H1 (cell line): ENCODE data around the gene MLYCD. TPM values are rescaled to one million over a fixed set of nuclear protein-coding genes. Genes with fewer than 3 reads are reported as not detected.

Experiments
- CTCF ChIA-PET: fragments of 300-600 bp; sonication (Branson Sonifier 250); formaldehyde crosslinking; loops from one replicate; lab custom pipeline; 2021; ENCODE audit not compliant: partially characterized antibody; lab: Charles Lee
- POLR2A ChIA-PET: fragments of 300-600 bp; sonication (Branson Sonifier 250); formaldehyde crosslinking; loops from one replicate; lab custom pipeline; 2021; ENCODE audit warnings: inconsistent platforms; ENCODE audit not compliant: partially characterized antibody; lab: Charles Lee
- DNase-seq, 2 experiments: peaks; one replicate each; pipeline versions ENCODE4 v3.0.0 to v3.0.0-alpha.2; 2010 to 2022; ENCODE audit warnings: low spot score in 2 of 2, low read depth in 1 of 2, mixed read lengths in 1 of 2
- FAIRE-seq: peaks from 2 replicates; lab custom pipeline; 2011; peaks lifted over from hg19 to GRCh38; lab: Jason Lieb, UNC
- H2AFZ ChIP-seq: 2 replicates; pipeline ENCODE4 v1.8.1; 2012; ENCODE audit warnings: low read length, inconsistent platforms
- H2AK5ac ChIP-seq: 2 replicates; pipeline ENCODE4 v1.6.1; 2013; ENCODE audit warnings: low read depth, low read length
- H2BK120ac ChIP-seq: replicated peaks from 2 replicates; pipeline ENCODE3; 2013; ENCODE audit warnings: low read depth, low read length, inconsistent platforms
- H2BK12ac ChIP-seq: 2 replicates; pipeline ENCODE4 v1.6.1; 2013; ENCODE audit warnings: low read depth, low read length
- H2BK15ac ChIP-seq: 2 replicates; pipeline ENCODE4 v1.6.1; 2013; ENCODE audit warnings: low read length
- H2BK20ac ChIP-seq: 2 replicates; pipeline ENCODE4 v1.6.1; 2013; ENCODE audit warnings: low read length
- H2BK5ac ChIP-seq: 2 replicates; pipeline ENCODE4 v1.6.1; 2013; ENCODE audit warnings: low read depth, low read length
- H3K14ac ChIP-seq: 2 replicates; pipeline ENCODE4 v1.6.1; 2013; ENCODE audit warnings: inconsistent platforms; ENCODE audit not compliant: insufficient read length
- H3K18ac ChIP-seq: 2 replicates; pipeline ENCODE4 v1.6.1; 2013; ENCODE audit warnings: low read length; ENCODE audit errors: extremely low read depth
- H3K23ac ChIP-seq: 2 replicates; pipeline ENCODE4 v1.6.1; 2013; ENCODE audit warnings: inconsistent platforms; ENCODE audit not compliant: insufficient read length
- H3K23me2 ChIP-seq: 2 replicates; pipeline ENCODE4 v1.6.1; 2013; ENCODE audit warnings: low read depth, low read length
- H3K27ac ChIP-seq: 2 replicates; pipeline ENCODE4 v1.6.1; 2011; ENCODE audit warnings: low read depth, low read length, inconsistent platforms
- H3K27me3 ChIP-seq, 4 experiments: replicated peaks in 1 of 4; 1 replicate in 1 of 4; 2 replicates in 3 of 4; pipeline versions ENCODE4 v1.6.1 to v1.8.1; 2011 to 2013; ENCODE audit warnings: low read length in 3 of 4, mild to moderate bottlenecking in 3 of 4, inconsistent platforms in 2 of 4, mixed read lengths in 2 of 4, moderate library complexity in 1 of 4; ENCODE audit not compliant: control insufficient read depth in 3 of 4, insufficient read depth in 3 of 4; ENCODE audit errors: extremely low read depth in 1 of 4
- H3K36me3 ChIP-seq, 4 experiments: 2 replicates each; pipeline versions ENCODE4 v1.6.1 to v1.8.1; 2011 to 2013; ENCODE audit warnings: mild to moderate bottlenecking in 4 of 4, low read length in 3 of 4, moderate library complexity in 2 of 4, control low read depth in 1 of 4, inconsistent platforms in 1 of 4; ENCODE audit not compliant: insufficient read depth in 4 of 4, control insufficient read depth in 2 of 4
- H3K4ac ChIP-seq: replicated peaks from 2 replicates; pipeline ENCODE3; 2013; ENCODE audit warnings: low read length, low read depth, mixed read lengths, inconsistent platforms; ENCODE audit not compliant: insufficient read length
- H3K4me1 ChIP-seq, 4 experiments: replicated peaks in 1 of 4; 1 replicate in 1 of 4; 2 replicates in 3 of 4; pipeline versions ENCODE4 v1.6.1 to v1.8.1; 2011 to 2013; ENCODE audit warnings: low read length in 3 of 4, inconsistent platforms in 2 of 4, mixed read lengths in 1 of 4; ENCODE audit not compliant: insufficient read depth in 4 of 4, control insufficient read depth in 3 of 4
- H3K4me2 ChIP-seq, 2 experiments: 2 replicates each; pipeline versions ENCODE4 v1.6.1 to v1.8.1; 2011 to 2013; ENCODE audit warnings: low read depth in 2 of 2, low read length in 2 of 2, control low read depth in 1 of 2, inconsistent platforms in 1 of 2, mild to moderate bottlenecking in 1 of 2; ENCODE audit not compliant: insufficient read depth in 1 of 2
- H3K4me3 ChIP-seq, 4 experiments: fragments of 200-600, 300-600 bp in 1 of 4; sonication (generic), shearing (Covaris generic), sonication (Bioruptor Twin) in 1 of 4; 2 replicates each; pipeline versions ENCODE4 v1.5.1 to v1.8.1; 2011 to 2016; ENCODE audit warnings: low read length in 4 of 4, low read depth in 3 of 4, control low read depth in 2 of 4, inconsistent platforms in 2 of 4, mild to moderate bottlenecking in 2 of 4, mixed read lengths in 1 of 4, moderate library complexity in 1 of 4; ENCODE audit not compliant: insufficient read depth in 2 of 4; ENCODE audit errors: extremely low read depth in 1 of 4
- H3K56ac ChIP-seq: replicated peaks from 2 replicates; pipeline ENCODE3; 2013; ENCODE audit warnings: low read depth, mild to moderate bottlenecking, mixed read lengths, low read length, inconsistent platforms; ENCODE audit not compliant: insufficient read length
- H3K79me1 ChIP-seq: 2 replicates; pipeline ENCODE4 v1.6.1; 2013; ENCODE audit warnings: low read depth, low read length, control low read depth
- H3K79me2 ChIP-seq, 2 experiments: 2 replicates each; pipeline versions ENCODE4 v1.6.1 to v1.8.1; 2012 to 2013; ENCODE audit warnings: low read length in 2 of 2, mild to moderate bottlenecking in 2 of 2, inconsistent platforms in 1 of 2; ENCODE audit not compliant: insufficient read depth in 2 of 2, control insufficient read depth in 1 of 2
- H3K9ac ChIP-seq, 4 experiments: replicated peaks in 1 of 4; 1 replicate in 1 of 4; 2 replicates in 3 of 4; pipeline versions ENCODE4 v1.6.1 to v1.8.1; 2011 to 2013; ENCODE audit warnings: low read depth in 3 of 4, low read length in 3 of 4, control low read depth in 2 of 4, mild to moderate bottlenecking in 2 of 4, moderate library complexity in 2 of 4, inconsistent platforms in 1 of 4; ENCODE audit errors: extremely low read depth in 1 of 4
- H3K9me3 ChIP-seq, 2 experiments: 2 replicates each; pipeline versions ENCODE4 v1.6.1 to v1.8.1; 2012 to 2013; ENCODE audit warnings: mild to moderate bottlenecking in 2 of 2, moderate library complexity in 2 of 2, control low read depth in 1 of 2, inconsistent platforms in 1 of 2, low read depth in 1 of 2, low read length in 1 of 2, mixed read lengths in 1 of 2; ENCODE audit not compliant: insufficient read depth in 2 of 2
- H4K20me1 ChIP-seq, 2 experiments: replicated peaks in 1 of 2; 2 replicates each; pipeline versions ENCODE3 to v1.8.1; 2011 to 2013; ENCODE audit warnings: inconsistent platforms in 2 of 2, low read length in 2 of 2, mild to moderate bottlenecking in 1 of 2; ENCODE audit not compliant: insufficient read depth in 2 of 2, control insufficient read depth in 1 of 2
- H4K5ac ChIP-seq: 2 replicates; pipeline ENCODE4 v1.6.1; 2013; ENCODE audit warnings: low read length, low read depth, mixed read lengths, inconsistent platforms; ENCODE audit not compliant: insufficient read length
- H4K8ac ChIP-seq: 2 replicates; pipeline ENCODE4 v1.8.0; 2013; ENCODE audit warnings: mild to moderate bottlenecking, moderate library complexity, low read length, inconsistent platforms; ENCODE audit not compliant: insufficient read depth; ENCODE audit errors: extremely low read depth
- H4K91ac ChIP-seq: replicated peaks from 2 replicates; pipeline ENCODE3; 2013; ENCODE audit warnings: low read length, mixed read lengths, inconsistent platforms; ENCODE audit not compliant: insufficient read length
- CBX8 ChIP-seq: fragments of 300-800, 300-1000 bp; sonication (generic); IDR thresholded peaks from 2 replicates; pipeline ENCODE4 v1.7.1; 2016; ENCODE audit warnings: low read depth, low read length, borderline replicate concordance
- EP300 ChIP-seq, 2 experiments: IDR thresholded peaks; 1 replicate in 1 of 2; 2 replicates in 1 of 2; pipeline ENCODE4 v1.6.1; 2011 to 2012; ENCODE audit warnings: low read depth in 2 of 2, low read length in 2 of 2, mild to moderate bottlenecking in 2 of 2, borderline replicate concordance in 1 of 2, inconsistent platforms in 1 of 2, moderate library complexity in 1 of 2
- JUN ChIP-seq: IDR thresholded peaks from 2 replicates; pipeline ENCODE4 v1.6.1; 2011; ENCODE audit warnings: low read depth, mild to moderate bottlenecking, improper control_type of control experiment, low read length
- KDM4A ChIP-seq: IDR thresholded peaks from one replicate; pipeline ENCODE4 v1.7.1; 2012; ENCODE audit warnings: low read depth, mild to moderate bottlenecking, moderate library complexity, low read length, inconsistent platforms; ENCODE audit not compliant: severe bottlenecking
- MAX ChIP-seq: IDR thresholded peaks from 2 replicates; pipeline ENCODE4 v1.6.1; 2012; ENCODE audit warnings: inconsistent platforms
- SIN3A ChIP-seq, 2 experiments: IDR thresholded peaks in 1 of 2; conservative IDR thresholded peaks in 1 of 2; 2 replicates each; pipeline ENCODE4 v1.6.1; 2011 to 2012; ENCODE audit warnings: low read length in 2 of 2, improper control_type of control experiment in 1 of 2, low read depth in 1 of 2, mild to moderate bottlenecking in 1 of 2
- whole genome bisulfite sequencing, 2 experiments: shearing (Covaris generic) in 1 of 2; methylation state at CpG; one replicate each; pipeline versions ENCODE4 v1.1.6 to v1.1.7; 2013 to 2015; ENCODE audit warnings: low lambda C conversion rate in 2 of 2, mixed read lengths in 2 of 2, inconsistent platforms in 1 of 2, low coverage in 1 of 2, missing lambda C conversion rate in 1 of 2; ENCODE audit not compliant: insufficient replicate concordance in 2 of 2, insufficient coverage in 1 of 2, insufficient read length in 1 of 2; ENCODE audit errors: extremely low coverage in 1 of 2, missing lambda C conversion rate in 1 of 2; 5-methylcytosine and 5-hydroxymethylcytosine counted together
- polyA plus RNA-seq, 7 experiments: library from polyadenylated mRNA; depleted of rRNA in 3 of 7; stranded (reverse) in 5 of 7; unstranded in 2 of 7; fragments of >200 nt in 5 of 7; fragments of 200-250 nt in 2 of 7; gene quantifications; 1 replicate in 5 of 7; 2 replicates in 1 of 7; 4 replicates in 1 of 7; pipeline versions ENCODE4 v1.2.1 to v1.2.3, GENCODE V29; 2011 to 2013; ENCODE audit warnings: missing spikeins in 2 of 7, mixed read lengths in 2 of 7
- total RNA-seq: library from RNA; stranded (reverse); fragmentation: NEBNext Ultra II Directional; extraction: Animal tissue kit (Norgen Biotek cat#: 25700); gene quantifications from 2 replicates; pipeline ENCODE4 v1.2.1, GENCODE V29; 2021
- TF ChIP-seq, protein P1 (sequence below): IDR thresholded peaks from 2 replicates; pipeline ENCODE4 v1.6.1; 2011; ENCODE audit warnings: low read length, improper control_type of control experiment
- TF ChIP-seq, protein P2 (sequence below): IDR thresholded peaks from 2 replicates; pipeline ENCODE4 v1.6.1; 2012; ENCODE audit warnings: low read length, inconsistent platforms

MLYCD gene
- total and polyA plus RNA-seq, 2 of the 8 experiments (the other 6 are each of a cell fraction or from before 2014, with no cell fraction given): 3.7 to 7.0 TPM

- no peak overlapping the region for H2AK5ac ChIP-seq
- no peak overlapping the region for H3K9ac ChIP-seq
- peak overlapping the region; percentile 40; the same call in 1 of the 2 replicates for H4K8ac ChIP-seq
- H3K56ac ChIP-seq: no peak overlapping the region
- CTCF ChIA-PET: interaction anchor here (1.3 to 5.4 kb wide), 2 partner anchors 13 to 35 kb away, joined by 3 to 26 read pairs; no protein-coding TSS in a partner anchor
- no peak overlapping the region for H2BK15ac ChIP-seq
- H2BK12ac ChIP-seq: no peak overlapping the region
- no peak overlapping the region for H2BK120ac ChIP-seq
- no peak overlapping the region for H3K14ac ChIP-seq
- H3K36me3 ChIP-seq: peaks cover 17 to 55% (median 32%) of the 10 kb centered on the region in 4 experiments
- FAIRE-seq (no peak), DNase-seq (no peak)
- no peaks in the 10 kb centered on the region for H3K27me3 ChIP-seq
- H3K4ac ChIP-seq: no peak overlapping the region
- H4K91ac ChIP-seq: no peak overlapping the region
- no peaks in the 10 kb centered on the region for H3K4me1 ChIP-seq
- no peaks in the 10 kb centered on the region for H3K79me1 ChIP-seq
- no peak overlapping the region for H3K27ac ChIP-seq
- H3K4me3 ChIP-seq: no peak overlapping the region
- H3K4me2 ChIP-seq: no peak overlapping the region
- H3K79me2 ChIP-seq: no peaks in the 10 kb centered on the region
- no peak overlapping the region for H4K5ac ChIP-seq
- peaks cover 0 to 4% of the 10 kb centered on the region in 2 experiments; a peak in 2 of 4 replicates for H3K9me3 ChIP-seq
- H3K23ac ChIP-seq: no peak overlapping the region
- POLR2A ChIA-PET: no interaction called here
- peaks cover 0 to 12% of the 10 kb centered on the region in 2 experiments for H4K20me1 ChIP-seq
- 87% methylated on average over 20 of the region's 21 CpGs; no CpG with 5 or more reads in 1 of the 2 experiments for WGBS, 2 experiments
- no peak overlapping the region for H2BK20ac ChIP-seq
- H2AFZ ChIP-seq: no peak overlapping the region
- H3K18ac ChIP-seq: no peak overlapping the region
- peaks cover 1% of the 10 kb centered on the region; the same call in 1 of the 2 replicates for H3K23me2 ChIP-seq
- H2BK5ac ChIP-seq: no peak overlapping the region
- TF ChIP-seq EP300 (IDR thresholded peaks at IDR 0.05; ENCODE audit: borderline replicate concordance in 1 of 2, low read depth in 2 of 2, low read length in 2 of 2) (no peak), SIN3A (conservative IDR thresholded peaks at IDR 0.05 in 1 of 2, IDR thresholded peaks at IDR 0.05 in 1 of 2; ENCODE audit: low read depth in 1 of 2, low read length in 2 of 2) (no peak), JUN (no peak), KDM4A (no peak), CBX8 (no peak), MAX (no peak)
- TF ChIP-seq, protein P1, sequence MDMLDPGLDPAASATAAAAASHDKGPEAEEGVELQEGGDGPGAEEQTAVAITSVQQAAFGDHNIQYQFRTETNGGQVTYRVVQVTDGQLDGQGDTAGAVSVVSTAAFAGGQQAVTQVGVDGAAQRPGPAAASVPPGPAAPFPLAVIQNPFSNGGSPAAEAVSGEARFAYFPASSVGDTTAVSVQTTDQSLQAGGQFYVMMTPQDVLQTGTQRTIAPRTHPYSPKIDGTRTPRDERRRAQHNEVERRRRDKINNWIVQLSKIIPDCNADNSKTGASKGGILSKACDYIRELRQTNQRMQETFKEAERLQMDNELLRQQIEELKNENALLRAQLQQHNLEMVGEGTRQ: no peak
- TF ChIP-seq, protein P2, sequence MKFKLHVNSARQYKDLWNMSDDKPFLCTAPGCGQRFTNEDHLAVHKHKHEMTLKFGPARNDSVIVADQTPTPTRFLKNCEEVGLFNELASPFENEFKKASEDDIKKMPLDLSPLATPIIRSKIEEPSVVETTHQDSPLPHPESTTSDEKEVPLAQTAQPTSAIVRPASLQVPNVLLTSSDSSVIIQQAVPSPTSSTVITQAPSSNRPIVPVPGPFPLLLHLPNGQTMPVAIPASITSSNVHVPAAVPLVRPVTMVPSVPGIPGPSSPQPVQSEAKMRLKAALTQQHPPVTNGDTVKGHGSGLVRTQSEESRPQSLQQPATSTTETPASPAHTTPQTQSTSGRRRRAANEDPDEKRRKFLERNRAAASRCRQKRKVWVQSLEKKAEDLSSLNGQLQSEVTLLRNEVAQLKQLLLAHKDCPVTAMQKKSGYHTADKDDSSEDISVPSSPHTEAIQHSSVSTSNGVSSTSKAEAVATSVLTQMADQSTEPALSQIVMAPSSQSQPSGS: no peak
Observed at GRCh38 chr16:83914091-83914710, 15.3 kb downstream of the MLYCD start.
